ENCODE data around the gene TMEM63B. TPM values are rescaled to one million over a fixed set of nuclear protein-coding genes. Genes with fewer than 3 reads are reported as not detected.

TMEM63B gene
- total and polyA plus RNA-seq, 9 of the 15 experiments (the other 6 are each of a cell fraction or from before 2014, with no cell fraction given): 0.14 to 39.4 (median 14.4) TPM

DNA sequence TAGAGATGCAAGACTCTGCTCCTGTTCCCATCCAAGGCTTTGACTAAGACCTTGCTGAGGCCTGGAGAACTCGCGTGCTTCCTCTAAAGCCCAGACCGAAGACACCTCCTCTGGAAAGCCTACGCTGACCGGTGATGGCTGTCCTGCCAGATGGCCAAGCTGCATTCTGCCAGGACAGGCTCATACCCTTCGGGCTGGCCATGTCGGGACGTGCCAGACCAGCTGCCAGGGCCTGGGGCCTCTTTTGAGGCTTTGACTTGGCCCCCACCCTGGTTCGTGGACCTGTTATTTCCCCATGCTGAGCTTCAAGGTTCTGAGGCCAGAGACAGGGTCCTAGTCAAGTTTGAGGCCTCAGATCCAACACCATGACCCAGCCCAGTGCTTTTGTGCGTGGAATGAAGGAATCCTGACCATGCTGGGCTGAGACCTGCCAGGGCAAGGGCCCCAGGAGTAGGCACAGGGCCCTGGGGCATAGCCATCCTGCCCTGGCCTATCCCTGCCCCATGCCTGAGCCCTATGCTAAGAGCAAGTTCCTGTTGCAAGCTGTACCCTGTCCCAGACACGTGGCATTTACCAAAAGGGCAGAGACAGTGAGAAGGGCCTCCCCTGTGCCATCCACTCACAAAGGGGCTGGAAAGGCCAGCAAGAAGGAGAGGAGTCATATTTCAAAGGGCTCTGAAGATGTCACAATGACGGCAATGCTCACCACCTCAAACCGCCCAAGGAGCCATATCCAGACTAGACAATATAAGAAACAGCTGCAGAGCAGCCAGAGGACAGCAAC lies 42.9 kb upstream of the TMEM63B start:
- Histone ChIP-seq H3K4me2 (ENCODE audit: insufficient read depth, low read length) (no peak overlapping the region; the same call in 1 of the 2 replicates), H2AFZ (ENCODE audit: low read depth, low read length) (no peak overlapping the region), H3K4me3 (no peak overlapping the region), H4K20me1 (replicated peaks; ENCODE audit: control insufficient read depth, insufficient read depth, low read length) (no peaks in the 10 kb centered on the region), H3K9me1 (ENCODE audit: control insufficient read depth, insufficient read depth, low read length) (no peaks in the 10 kb centered on the region), H3K9ac (ENCODE audit: insufficient read depth in 1 of 2, low read depth in 2 of 2, low read length in 2 of 2) (peak overlapping the region; percentile 7 to 85; a peak in 2 of 4 replicates), H3K79me2 (ENCODE audit: control insufficient read depth, insufficient read depth, low read length) (no peaks in the 10 kb centered on the region), H3K4me1 (replicated peaks in 1 of 2; ENCODE audit: control insufficient read depth in 2 of 2, insufficient read depth in 2 of 2, low read length in 2 of 2) (peaks cover 9 to 12% of the 10 kb centered on the region in 2 experiments; a peak in 4 of 5 replicates), H3K27me3 (ENCODE audit: control insufficient read depth in 2 of 2, insufficient read depth in 2 of 2, low read length in 2 of 2) (no peaks in the 10 kb centered on the region; a peak in 1 of 5 replicates), H3K36me3 (ENCODE audit: control insufficient read depth, insufficient read depth, low read length) (peaks cover 8% of the 10 kb centered on the region; the same call in 2 of the 3 replicates), H3K27ac (ENCODE audit: extremely low read depth, low read depth, low read length) (peak overlapping the region; percentile 14; the same call in 1 of the 3 replicates), H3K9me3 (replicated peaks; ENCODE audit: control insufficient read depth, insufficient read depth, low read depth, low read length) (no peaks in the 10 kb centered on the region)
- ATAC-seq (peak; percentile 70), FAIRE-seq (peak; percentile 66), DNase-seq (ENCODE audit: extremely low read depth in 1 of 4, low spot score in 3 of 4) (peak in 2 of 4 experiments; percentile 52 to 61)
- ChIA-PET CTCF (ENCODE audit: low intra/inter-chr PET ratio) (no interaction called here), POLR2A (interaction anchor here (0.6 to 1.9 kb wide), 13 partner anchors 10 to 455 kb away, joined by 3 to 5 read pairs (median 3); partner anchors contain the start of gene GTPBP2)
- in situ Hi-C loops (cut with MboI) (no loop called here), intact Hi-C loops (cut with micrococcal nuclease) (no loop called here)
- 58% methylated on average over 13 of the region's 13 CpGs for WGBS (ENCODE audit: insufficient coverage, low coverage, missing lambda C conversion rate)
- TF ChIP-seq CREM (IDR thresholded peaks at IDR 0.05; ENCODE audit: low read depth) (0 out of 2 replicates have a peak, but pooled peaks have one; percentile 14), ZBTB1 (CRISPR knock-in tag; IDR thresholded peaks at IDR 0.05; ENCODE audit: borderline replicate concordance, low read depth) (no peak), CEBPB (tag; IDR thresholded peaks at IDR 0.05) (peak; percentile 27; the same call in 1 of the 2 replicates), RBM22 (IDR thresholded peaks at IDR 0.05; ENCODE audit: low read depth, low read length, poor library complexity, severe bottlenecking) (no peak), ATF1 (CRISPR knock-in tag; IDR thresholded peaks at IDR 0.05) (no peak), ATF1 (tag; IDR thresholded peaks at IDR 0.05) (peak; percentile 53), ZFX (CRISPR knock-in tag; IDR thresholded peaks at IDR 0.05) (no peak), BRCA1 (IDR thresholded peaks at IDR 0.05) (no peak), BRCA1 (CRISPR knock-in tag; IDR thresholded peaks at IDR 0.05) (0 out of 2 replicates have a peak, but pooled peaks have one; percentile 87), MEIS2 (IDR thresholded peaks at IDR 0.05; ENCODE audit: partially characterized antibody) (peak; percentile 32), PBX2 (CRISPR knock-in tag; IDR thresholded peaks at IDR 0.05; ENCODE audit: low read depth) (no peak), PBX2 (tag; conservative IDR thresholded peaks at IDR 0.05; ENCODE audit: low read depth) (0 out of 2 replicates have a peak, but pooled peaks have one; percentile 18), ZBTB12 (CRISPR knock-in tag; IDR thresholded peaks at IDR 0.05) (0 out of 2 replicates have a peak, but pooled peaks have one; percentile 16), U2AF1 (optimal IDR thresholded peaks at IDR 0.05; ENCODE audit: low read depth, low read length) (no peak)
- BruUV-seq (replicated peaks): no TSS peak
